ENCODE measurements around the gene IGF1R.

Gene IGF1R

DNA sequence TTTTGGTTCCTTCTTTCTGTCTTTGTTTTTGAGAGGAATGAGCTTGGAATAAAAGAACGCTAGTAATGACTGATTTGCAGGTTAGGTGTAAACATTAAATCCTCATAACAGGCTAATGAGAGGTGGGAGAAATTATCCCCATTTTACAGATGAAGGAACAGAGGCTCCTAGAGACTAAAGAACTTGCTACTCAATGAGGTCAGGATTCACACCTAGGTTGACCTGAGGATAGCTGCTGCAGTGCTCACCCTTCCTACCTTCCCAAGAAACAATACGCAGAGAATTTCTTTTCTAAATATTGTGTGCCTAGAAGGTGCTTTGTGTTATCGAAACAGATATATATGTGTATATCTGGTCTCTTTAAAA lies 106.3 kb downstream of the IGF1R start:
- DNase-seq = no peak

DNA sequence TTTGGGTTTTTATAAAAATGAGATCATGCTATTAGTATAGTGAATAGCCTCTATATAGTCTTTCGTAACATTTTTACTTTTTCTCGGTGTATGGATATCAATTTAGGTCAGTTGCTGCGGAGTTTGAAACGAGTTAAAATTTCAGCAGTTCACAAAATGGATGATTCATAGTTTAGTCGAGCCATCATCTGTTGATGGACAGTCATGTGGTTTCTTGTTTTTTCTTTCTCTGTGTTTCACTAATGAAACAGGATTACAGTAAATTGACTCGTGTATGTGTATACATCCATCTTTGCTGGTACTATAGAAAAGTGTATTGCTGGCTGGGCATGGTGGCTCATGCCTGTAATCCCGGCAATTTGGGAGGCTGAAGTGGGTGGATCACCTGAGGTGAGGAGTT lies 106.8 kb downstream of the IGF1R start:
- no peak for DNase-seq

DNA sequence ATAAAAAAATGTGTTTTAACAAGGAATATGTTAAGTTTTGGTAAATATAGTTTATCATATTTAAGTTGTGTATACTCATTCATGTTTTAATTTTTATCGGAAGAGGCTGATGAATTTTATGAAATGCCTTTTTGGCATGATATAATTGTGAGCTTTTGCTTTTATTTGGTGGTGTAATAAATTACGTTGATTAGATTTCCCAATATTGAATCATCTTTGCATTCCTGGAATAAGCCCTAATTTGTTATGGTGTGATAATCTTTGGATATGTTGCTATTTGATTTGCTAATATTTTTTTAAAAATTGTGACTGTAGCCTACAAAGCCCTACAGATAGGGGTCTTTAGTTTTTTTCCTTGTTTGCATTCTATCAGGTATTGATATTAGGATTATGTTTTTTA lies 107.4 kb downstream of the IGF1R start:
- no peak for DNase-seq

DNA sequence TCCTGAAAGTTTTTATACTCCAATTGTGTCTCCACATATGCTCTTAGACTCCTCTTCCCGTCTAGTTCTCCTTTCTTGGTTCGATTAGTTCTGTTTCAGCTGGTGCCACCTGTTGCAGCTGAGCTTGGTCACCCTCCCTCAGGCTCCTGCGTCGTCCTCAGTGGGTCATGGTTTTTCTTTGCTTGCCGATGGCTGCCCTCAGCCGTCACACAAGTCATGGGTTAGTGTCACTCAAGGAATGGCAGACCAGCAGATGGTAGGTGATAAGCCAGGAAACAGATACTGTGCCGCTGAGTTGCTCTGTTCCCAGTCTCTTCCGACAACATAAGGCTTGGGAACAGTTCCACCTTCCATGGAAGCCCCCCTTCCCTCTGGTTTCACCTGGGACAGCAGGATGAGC lies 109.9 kb downstream of the IGF1R start:
- no peak for DNase-seq

DNA sequence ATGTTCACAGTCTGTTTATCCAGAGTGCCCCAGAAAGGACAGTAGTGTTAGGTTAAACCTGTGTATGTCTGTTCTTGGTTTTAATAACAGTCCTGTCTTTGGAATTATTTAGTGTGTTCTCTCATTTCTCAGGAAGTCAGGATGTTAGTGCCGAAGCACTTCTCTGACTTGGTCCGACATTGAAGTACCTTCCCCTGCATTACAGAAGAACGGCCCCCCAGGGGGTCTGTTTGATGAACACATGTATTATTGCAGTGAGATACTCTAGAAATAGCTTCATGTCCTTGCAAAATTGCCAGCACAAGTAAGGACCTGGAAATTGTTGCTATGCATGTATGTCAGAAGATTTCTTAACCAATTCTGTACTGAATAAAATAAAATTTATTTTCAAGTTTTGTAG lies 110.9 kb downstream of the IGF1R start:
- DNase-seq = no peak

DNA sequence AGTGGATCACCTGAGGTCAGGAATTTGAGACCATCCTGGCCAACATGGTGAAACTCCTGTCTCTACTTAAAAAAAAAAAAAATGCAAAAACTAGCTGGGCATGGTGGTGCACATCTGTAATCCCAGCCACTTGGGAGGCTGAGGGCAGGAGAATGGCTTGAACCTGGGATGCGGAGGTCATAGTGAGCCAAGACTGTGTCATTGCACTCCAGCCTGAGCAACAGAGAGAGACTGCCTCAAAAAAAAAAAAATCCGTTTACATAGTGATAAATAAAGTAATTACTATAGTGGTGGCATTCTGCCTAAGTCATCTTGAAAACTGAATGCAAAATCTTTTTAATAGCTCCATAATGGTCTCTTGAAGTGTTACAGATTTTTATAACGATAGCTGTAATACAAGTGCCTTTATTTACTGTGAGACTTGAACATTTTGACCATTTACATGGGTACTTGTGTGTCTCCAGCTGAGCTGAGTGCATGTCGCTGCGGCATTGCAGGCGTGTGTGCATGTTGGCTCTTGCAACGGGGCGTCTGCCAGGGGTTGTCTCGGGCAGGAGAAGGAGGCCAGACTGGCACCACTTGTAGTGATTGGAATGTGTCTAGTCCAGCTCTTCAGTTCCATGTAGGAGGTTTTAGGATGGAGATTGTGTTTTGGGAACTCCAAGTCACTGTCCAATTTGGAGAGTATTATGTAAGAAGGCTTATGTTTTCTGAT lies 111.9 kb downstream of the IGF1R start:
- DNase-seq = no peak

DNA sequence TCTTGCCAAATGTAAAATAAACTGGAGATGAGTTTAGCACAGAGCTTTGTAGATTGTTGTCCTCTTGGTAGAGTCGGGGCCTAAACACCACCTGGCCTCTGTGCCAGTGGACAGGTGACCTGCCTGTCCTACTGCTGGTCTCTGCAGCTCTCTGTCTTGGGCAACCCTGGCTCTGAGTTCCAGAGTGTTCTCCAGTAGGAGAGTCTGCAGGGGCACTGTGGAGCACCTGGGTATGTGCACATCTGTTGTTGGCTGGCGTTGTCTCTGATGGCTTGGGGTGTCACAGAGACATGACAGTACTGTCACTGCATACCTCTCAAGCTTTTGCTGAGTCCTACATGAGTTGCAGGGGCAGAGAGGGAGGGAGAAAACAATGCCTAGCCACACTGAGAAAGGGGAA lies 112.6 kb downstream of the IGF1R start:
- DNase-seq = no peak

DNA sequence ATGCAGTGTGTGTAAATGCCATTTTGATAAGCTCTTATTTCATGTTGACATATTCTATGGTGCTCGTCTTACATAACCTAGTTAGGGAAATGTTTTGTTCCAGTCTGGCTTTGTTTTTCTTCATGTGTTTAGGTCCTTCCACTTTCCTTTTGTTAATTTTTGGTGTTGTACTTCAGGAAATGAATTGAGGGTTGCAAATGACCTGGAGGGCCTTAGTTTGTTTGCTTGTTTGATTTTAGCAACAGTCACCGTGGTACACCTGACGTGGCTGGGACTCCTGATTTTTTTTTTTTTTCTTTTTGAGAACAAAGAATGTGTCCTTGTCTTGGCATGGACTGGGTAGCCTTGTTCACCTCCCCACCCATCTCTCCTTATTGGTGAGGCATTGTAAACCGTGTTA lies 114.8 kb downstream of the IGF1R start:
- no peak for DNase-seq

DNA sequence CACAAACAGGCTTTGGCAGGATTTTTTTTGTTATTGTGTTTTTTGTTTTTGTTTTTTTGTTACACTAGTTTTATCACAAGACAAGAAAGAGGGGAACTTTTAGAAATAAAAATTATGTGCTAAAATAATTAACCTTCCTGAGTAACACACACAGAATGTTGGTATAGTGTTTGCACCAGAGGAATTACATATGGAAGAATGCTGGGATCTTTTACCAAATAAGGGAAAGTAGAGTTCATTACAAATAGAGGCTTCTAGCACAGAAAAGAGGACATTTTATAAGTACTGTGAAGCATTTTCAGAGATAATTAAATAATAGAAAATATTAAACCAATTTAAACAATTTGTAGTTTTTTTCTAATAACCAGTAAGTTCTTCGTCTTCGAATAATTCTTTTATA lies 116.0 kb downstream of the IGF1R start:
- no peak for DNase-seq

DNA sequence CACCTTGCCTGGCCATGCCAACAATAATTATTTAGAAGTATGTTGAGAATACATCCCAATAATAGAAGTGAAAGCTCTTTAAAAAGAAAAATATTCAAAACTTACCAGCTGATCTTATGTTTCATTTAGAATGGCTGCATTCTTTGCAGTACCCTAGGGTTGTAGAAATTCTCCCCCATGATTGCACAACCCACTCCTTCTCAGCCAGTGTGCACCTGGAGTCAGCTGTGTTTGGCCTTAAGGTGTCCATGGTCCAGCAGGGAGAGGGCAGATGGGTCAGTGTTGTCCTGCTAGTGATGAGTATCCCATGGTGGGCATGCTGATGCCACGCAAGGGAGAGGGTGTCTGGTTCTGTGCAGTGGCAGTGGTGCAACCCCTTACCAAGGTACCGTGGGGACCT lies 117.3 kb downstream of the IGF1R start:
- no peak for DNase-seq

DNA sequence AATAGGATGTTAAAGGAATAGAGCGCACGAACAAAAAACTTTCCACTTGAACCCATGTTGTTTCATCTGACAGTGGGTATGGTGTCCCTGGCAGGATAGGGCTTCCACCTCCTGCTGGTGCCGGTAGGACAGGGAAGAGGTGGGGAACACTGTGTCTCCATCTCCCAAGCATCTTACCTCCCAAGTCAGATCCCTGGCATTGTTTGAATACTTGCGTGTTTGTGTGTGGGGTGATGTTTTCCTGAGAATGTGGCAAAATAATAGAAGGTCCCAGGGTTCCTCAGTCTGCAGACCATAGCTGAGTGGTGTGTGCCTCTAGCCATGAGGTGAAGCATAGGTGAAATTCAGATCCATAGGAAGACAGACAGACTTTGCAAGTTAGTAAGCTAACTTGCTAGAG lies 119.4 kb downstream of the IGF1R start:
- no peak for DNase-seq

DNA sequence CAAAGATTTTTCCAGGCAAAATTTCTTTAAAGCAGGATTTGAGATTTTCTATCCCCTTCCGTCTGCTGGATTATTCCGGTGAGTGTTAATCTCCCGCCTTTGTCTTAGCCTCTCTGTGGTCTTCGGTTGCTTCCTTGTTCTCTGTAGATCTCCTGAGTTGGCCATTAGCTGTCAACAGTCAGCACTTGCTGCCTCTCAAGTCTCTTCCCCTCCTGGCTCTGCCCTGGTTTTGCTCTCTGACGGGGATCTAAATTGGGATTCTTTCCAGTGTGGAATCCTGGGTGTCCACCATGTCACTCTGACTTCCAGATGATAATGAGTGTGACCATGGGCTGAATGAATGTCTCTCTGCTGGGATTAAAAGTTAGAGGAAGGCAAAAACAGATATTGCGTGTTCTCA lies 121.5 kb downstream of the IGF1R start:
- DNase-seq = no peak

DNA sequence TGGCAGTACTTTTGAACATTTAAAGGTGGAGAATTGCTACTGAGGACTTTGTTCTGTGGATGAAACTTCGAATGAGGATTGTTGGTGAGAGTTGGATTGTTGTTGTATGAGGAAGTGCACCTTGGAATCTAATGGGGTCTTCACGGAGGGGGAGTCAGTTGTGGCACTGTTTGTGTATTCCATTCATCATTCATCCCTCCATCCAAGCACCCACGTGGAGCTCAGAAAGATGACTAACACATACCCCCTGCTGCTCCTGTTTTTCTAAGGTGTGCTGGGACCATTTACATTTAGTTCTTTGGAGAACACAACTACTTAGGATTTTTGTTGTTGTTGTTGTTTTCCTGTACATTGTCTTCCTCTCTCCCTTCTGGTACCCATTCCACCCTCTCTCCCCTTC lies 122.6 kb downstream of the IGF1R start:
- DNase-seq = no peak

DNA sequence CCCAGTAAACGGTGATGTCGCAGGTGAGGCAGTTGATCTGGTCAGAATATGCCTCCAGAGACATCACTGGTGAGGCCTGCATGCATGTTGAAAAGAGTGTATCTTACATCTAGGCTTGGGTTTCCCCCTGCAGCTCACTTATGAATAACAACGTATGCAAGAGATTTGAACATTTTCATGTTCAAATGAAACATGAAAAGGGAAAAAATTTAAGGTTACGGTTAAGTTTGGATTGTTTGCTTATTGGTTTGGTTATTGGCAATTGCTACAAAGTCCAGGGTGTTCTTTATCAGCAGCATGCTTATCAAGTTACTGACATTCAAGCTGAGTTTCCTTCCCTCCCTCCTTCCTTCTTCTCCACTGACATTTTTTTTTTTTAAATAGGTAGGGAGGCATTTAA lies 123.2 kb downstream of the IGF1R start:
- DNase-seq = no peak

DNA sequence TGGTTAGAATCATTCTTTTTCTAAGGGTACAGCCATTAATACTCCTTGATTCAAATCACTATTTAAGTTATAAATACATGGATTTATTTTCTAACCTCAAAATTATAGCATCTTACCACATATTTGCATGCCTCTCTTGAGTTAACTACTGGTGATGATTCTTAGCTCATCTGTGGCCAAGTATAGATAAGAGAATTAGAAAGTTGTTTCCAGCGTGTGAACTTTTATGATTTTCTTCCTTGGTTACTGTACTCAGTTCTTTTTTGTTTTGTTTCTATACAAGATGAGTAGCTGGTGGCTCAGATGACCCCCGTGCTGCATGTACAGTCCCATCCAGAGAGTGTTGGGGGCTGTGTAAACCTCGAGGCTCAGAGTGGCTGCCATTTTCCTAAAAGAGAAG lies 124.6 kb downstream of the IGF1R start:
- no peak for DNase-seq

DNA sequence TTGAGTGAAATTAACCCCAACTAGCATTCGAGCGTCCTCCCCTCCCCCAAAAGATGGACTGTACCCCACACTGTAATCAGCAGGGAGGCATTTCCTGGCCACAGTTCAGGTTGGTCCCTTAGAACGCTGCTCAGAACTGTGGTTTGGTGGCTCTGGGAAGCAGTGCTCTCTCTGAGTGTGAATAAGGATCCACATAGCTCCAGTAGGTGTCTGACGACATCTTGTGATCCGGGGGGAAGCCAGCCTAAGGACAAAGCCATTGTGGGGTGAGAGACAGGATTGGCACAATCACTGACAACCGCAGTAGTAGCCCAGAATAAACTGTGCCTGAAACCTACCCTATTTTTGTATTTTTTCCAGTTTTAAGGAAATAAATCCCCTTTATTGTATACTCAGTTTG lies 125.3 kb downstream of the IGF1R start:
- no peak for DNase-seq

DNA sequence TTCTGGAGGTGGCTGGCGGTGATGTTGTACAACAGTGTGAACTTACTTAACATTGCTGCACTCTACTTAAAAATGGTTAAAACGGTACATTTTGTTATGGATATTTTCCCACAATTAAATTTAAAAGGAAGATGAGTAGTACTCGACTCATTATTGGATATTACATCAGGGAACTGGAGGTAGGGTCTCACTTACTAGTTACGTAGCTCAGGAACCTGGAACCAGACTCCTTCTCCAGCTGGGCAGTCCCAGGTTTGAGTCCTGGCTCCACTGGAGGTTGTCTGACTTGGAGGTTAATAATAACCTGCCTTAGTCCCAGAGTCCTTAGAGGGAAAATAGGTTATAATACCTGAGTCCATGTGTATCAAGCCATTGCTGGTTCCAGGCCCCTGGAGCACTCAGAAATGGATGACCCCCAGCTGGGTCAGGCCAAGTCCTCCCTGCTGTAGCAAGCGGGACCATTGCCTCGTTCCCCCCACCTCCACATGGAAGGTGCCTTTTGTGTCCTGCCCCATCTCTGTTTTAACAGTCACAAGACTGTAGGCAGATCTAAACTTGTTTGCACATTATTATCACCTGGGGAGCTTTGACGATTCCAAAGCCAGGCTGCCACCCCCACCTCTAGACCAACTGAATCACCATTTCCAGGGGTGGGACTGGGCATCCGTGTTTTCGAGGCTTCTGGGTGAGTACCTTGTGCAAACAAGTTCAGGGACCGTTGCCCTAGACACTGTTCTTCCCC lies 126.6 kb downstream of the IGF1R start:
- DNase-seq = no peak

DNA sequence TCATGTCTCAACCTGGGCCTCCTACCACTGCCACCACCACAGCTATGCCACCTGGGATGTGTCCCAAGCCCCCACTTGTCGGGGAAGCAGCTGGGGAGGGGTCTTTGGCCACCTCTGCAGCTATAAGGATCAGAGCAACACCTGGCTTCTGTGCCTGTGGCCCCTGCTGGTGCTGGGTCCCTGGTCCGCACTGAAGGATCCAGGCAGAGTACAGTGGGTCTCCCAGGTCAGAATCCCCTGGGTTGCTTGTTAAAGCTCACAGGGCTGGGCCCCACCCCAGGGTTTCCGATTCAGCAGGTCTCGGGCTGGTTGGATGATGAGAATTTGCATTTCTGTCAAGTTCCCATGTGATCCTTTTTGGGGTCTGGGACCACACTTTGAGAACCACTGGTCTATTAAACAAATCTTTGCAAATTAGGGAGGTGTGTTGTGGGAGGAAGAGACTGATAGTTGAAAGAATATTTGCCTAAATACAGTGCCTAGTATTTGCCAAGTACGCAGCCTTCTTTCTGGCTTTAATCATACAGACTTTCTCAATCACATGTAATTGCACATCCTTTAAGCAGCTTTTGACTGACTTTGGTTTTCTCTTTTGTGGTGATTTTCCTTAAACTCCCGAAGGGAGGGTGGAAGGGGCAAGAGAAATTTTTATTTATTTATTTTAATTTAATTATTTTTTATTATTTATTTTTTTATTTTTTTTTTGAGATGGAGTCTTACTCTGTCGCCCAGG lies 127.3 kb downstream of the IGF1R start:
- no peak for DNase-seq

DNA sequence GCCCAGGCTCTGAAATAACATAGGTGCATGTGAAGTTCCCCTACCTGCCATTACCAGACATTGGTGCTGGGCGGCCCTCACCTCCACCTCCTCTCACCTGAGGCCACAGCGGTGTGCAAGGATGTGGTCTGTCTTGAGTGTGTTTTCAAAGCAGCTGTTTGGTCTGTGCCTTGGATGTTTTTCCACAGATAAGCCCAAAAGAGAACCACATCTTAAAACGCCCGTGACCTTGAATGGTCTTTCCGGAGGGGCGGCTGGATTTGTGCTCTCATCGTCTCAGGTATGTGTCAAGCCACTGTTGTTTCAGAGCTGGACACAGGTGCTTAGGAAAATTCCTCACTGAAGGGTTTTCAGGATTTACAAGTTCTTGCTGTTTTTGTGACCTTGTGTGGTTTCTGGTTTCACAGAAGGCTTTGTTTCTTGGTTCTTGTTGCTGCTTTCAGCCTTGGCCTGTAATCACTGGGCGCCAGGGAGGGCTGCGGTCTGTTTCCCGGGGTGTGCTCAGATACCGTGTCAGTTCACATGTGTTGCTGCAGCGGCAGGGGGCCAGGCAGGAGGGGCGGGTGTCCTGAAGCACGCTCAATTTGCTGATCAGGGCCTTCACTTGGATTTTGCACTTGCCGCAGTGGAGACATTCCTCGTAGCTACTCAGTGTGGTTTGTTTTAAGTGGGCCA lies 128.4 kb downstream of the IGF1R start:
- no peak for DNase-seq

DNA sequence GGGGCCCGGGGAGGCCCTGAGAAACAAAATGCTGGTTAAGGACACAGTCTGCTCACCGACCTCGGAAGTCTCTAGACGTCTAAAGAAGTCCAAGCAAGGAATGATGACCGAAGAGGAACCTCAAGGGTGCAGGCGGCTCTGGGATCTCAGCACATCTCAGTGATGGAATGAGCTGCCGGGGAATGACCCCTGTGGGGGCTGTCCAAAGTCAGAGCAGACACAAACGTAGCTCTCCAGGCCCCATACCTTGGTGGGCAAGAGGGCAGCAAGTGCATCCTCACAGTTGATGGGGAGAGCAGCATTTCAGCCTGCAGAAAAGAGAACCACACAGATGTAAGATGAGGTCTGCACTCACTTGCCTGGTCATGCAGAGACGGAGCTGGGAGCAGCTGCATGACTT lies 129.1 kb downstream of the IGF1R start:
- no peak for DNase-seq

DNA sequence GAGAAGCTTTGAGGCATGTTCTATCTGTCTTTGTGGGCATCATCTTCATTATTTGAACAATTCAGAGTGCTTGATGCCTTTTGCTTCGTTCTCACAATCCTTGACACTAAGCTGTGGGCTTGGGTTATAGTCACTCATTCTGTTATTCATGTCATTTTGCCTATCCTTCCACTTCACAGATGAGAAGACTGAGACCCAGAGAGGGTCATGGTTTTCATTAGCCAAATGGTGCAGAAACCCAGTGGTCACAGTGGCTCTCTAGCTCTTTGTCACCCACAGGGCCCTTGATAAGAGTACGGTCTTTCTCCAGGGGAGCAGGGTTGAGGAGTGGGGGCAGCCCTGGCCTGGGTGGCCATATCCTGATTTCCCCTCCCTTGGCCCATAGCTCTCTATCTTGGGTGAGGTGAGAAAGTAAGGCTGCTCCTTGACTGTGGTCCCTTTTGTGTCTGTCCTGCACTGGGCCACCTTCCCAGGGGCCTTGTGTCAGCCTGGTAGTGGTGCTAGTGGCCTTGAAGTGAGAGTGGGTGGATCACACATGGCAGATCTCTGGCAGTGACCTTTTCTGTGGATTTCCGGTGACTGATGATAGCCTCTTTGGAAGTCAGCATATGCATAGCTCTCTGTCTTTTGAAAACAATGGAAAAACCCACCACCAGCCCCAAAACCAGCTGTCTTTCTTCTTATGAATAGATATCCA lies 130.1 kb downstream of the IGF1R start:
- no peak for DNase-seq

DNA sequence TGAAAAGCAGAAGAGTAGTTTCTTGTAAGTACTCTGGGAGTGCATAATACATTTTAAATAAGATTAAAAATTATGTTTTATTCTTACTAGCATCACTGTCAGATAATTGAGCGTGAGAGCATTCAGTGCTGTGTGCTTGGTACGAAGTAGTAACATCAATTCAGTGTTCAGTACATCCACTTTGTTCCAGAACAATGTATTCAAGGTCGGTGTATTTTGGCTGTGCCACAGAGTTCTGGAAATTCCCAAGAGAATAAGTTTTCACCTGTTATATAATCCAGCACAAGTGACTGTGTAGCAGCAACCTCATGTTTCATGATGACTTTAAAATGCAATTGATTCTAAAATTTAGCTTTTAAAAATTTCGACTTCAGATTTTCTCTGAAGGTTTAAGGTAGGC lies 130.6 kb downstream of the IGF1R start:
- DNase-seq = no peak

DNA sequence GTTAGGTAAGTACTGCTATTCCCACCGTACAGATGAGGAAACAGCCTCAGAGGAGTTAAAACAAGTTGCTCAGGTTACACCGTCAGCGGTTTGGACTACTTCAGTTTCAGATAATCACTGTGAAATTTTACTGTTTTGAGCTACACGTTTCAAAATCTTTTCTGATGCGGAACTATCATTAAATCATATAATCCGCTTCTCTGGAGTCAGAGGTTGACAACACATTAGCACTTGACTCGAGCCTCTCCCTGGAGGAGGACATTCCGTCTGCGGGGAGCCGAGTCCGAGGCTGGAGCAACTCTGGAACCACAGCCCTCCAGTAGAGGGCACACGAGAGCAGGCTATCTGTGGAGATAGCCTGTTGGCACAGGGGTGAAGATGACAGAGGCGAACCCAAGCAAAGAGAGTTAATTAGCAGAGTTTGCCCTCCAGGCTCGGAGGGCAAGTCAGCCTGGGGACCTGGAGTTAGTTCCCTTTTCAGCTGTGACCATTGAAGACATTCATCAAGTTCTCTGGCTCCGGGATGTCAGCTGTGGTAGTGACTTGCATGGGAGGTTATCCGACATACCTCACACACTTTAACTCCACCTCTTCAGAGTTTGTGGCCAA lies 131.2 kb downstream of the IGF1R start:
- peak; percentile 8 for DNase-seq
